CD14-positive monocyte (primary cell): ENCODE measurements around the gene BTG2. TPM values are rescaled to one million over a fixed set of nuclear protein-coding genes. Genes with fewer than 3 reads are reported as not detected.
A peak's percentile ranks its signal among the peaks of the same experiment; 100 is the strongest.

ENCODE experiments used
- DNase-seq, 3 donors: peaks; one replicate each; pipeline ENCODE4 v3.0.0-alpha.2; 2011 to 2022
- H2AFZ ChIP-seq: 2 replicates; pipeline ENCODE4 v1.6.0; 2012; ENCODE audit warnings: mild to moderate bottlenecking, low read depth, low read length, inconsistent platforms; ENCODE audit not compliant: insufficient read depth, poor library complexity, severe bottlenecking
- H3K27ac ChIP-seq, 2 donors: 1 replicate in 1 of 2; 2 replicates in 1 of 2; pipeline ENCODE4 v1.5.1; 2012 to 2013; ENCODE audit warnings: low read length in 2 of 2, control low read depth in 1 of 2, inconsistent platforms in 1 of 2, low read depth in 1 of 2, mild to moderate bottlenecking in 1 of 2
- H3K27me3 ChIP-seq, 2 donors: one replicate each; pipeline versions ENCODE4 v1.6.0 to v1.6.1; 2011 to 2013; ENCODE audit warnings: low read length in 2 of 2; ENCODE audit not compliant: control insufficient read depth in 2 of 2, insufficient read depth in 2 of 2
- H3K36me3 ChIP-seq, 2 donors: replicated peaks in 1 of 2; 1 replicate in 1 of 2; 2 replicates in 1 of 2; pipeline versions ENCODE4 v1.5.1 to v1.6.1; 2012 to 2013; ENCODE audit warnings: low read length in 2 of 2, control low read depth in 1 of 2, inconsistent platforms in 1 of 2, mild to moderate bottlenecking in 1 of 2; ENCODE audit not compliant: insufficient read depth in 2 of 2, control insufficient read depth in 1 of 2
- H3K4me1 ChIP-seq, 2 donors: 1 replicate in 1 of 2; 2 replicates in 1 of 2; pipeline versions ENCODE4 v1.5.1 to v1.6.1; 2012 to 2013; ENCODE audit warnings: low read length in 2 of 2, control low read depth in 1 of 2, inconsistent platforms in 1 of 2, mild to moderate bottlenecking in 1 of 2, moderate library complexity in 1 of 2; ENCODE audit not compliant: insufficient read depth in 2 of 2, control insufficient read depth in 1 of 2
- H3K4me2 ChIP-seq: replicated peaks from 2 replicates; pipeline ENCODE3; 2012; ENCODE audit warnings: low read length, moderate library complexity, mild to moderate bottlenecking; ENCODE audit not compliant: poor library complexity, severe bottlenecking; ENCODE audit errors: extremely low read depth
- H3K4me3 ChIP-seq, 3 experiments: fragments of 200-600 bp in 1 of 3; sonication (generic) in 1 of 3; replicated peaks in 1 of 3; 1 replicate in 2 of 3; 2 replicates in 1 of 3; pipeline ENCODE4 v1.5.1; 2011 to 2013; ENCODE audit warnings: low read length in 3 of 3, mild to moderate bottlenecking in 3 of 3, control low read depth in 2 of 3, low read depth in 2 of 3, inconsistent platforms in 1 of 3, moderate library complexity in 1 of 3
- H3K79me2 ChIP-seq: 2 replicates; pipeline ENCODE4 v1.6.0; 2012; ENCODE audit warnings: mild to moderate bottlenecking, control low read depth, inconsistent platforms, low read length, moderate library complexity; ENCODE audit not compliant: insufficient read depth
- H3K9ac ChIP-seq: 2 replicates; pipeline ENCODE4 v1.6.0; 2017; ENCODE audit warnings: low read length, mild to moderate bottlenecking; ENCODE audit not compliant: insufficient read depth, poor library complexity, severe bottlenecking
- H3K9me3 ChIP-seq, 2 donors: replicated peaks in 1 of 2; 1 replicate in 1 of 2; 2 replicates in 1 of 2; pipeline versions ENCODE4 v1.5.1 to v1.6.1; 2012 to 2013; ENCODE audit warnings: low read length in 2 of 2, control low read depth in 1 of 2; ENCODE audit not compliant: control insufficient read depth in 1 of 2, insufficient read depth in 1 of 2
- H4K20me1 ChIP-seq: 2 replicates; pipeline ENCODE4 v1.6.0; 2012; ENCODE audit warnings: mild to moderate bottlenecking, low read length, control low read depth, moderate library complexity; ENCODE audit not compliant: insufficient read depth
- H3K27ac Mint-ChIP-seq, 7 donors: one replicate each; pipeline ENCODE4 v1.8.0; 2020; ENCODE audit warnings: mild to moderate bottlenecking in 7 of 7, mixed read lengths in 7 of 7, moderate library complexity in 6 of 7, inconsistent platforms in 2 of 7
- H3K27me3 Mint-ChIP-seq, 3 donors: one replicate each; pipeline ENCODE4 v1.8.0; 2021 to 2022; ENCODE audit warnings: low read depth in 3 of 3, mild to moderate bottlenecking in 3 of 3, mixed read lengths in 3 of 3, moderate library complexity in 3 of 3, inconsistent platforms in 1 of 3
- H3K36me3 Mint-ChIP-seq, 2 donors: one replicate each; pipeline ENCODE4 v1.8.0; 2020; ENCODE audit warnings: mixed read lengths in 2 of 2, inconsistent platforms in 1 of 2, mild to moderate bottlenecking in 1 of 2
- H3K4me1 Mint-ChIP-seq: one replicate; pipeline ENCODE4 v1.8.0; 2020; ENCODE audit warnings: mild to moderate bottlenecking, mixed read lengths
- H3K4me3 Mint-ChIP-seq, 2 donors: one replicate each; pipeline ENCODE4 v1.8.0; 2020; ENCODE audit warnings: mild to moderate bottlenecking in 2 of 2, mixed read lengths in 2 of 2, moderate library complexity in 1 of 2
- H3K9me3 Mint-ChIP-seq, 7 donors: one replicate each; pipeline ENCODE4 v1.8.0; 2020 to 2022; ENCODE audit warnings: mixed read lengths in 7 of 7, mild to moderate bottlenecking in 6 of 7, moderate library complexity in 6 of 7, inconsistent platforms in 2 of 7
- CTCF ChIP-seq: fragments of 200-600 bp; IDR thresholded peaks from one replicate; pipeline ENCODE4 v1.8.0; 2022; ENCODE audit warnings: antibody characterized with exemption, mild to moderate bottlenecking
- WGBS: methylation state at CpG from one replicate; pipeline ENCODE4 v1.1.5; 2013; ENCODE audit warnings: missing lambda C conversion rate; ENCODE audit not compliant: insufficient coverage; 5-methylcytosine and 5-hydroxymethylcytosine counted together
- intact Hi-C, 2 donors: fragments of 100-400 bp; cut with micrococcal nuclease; formaldehyde crosslinking; loops; one replicate each; pipeline versions ENCODE4 v1.15.0 to v1.15.1; 2023
- polyA plus RNA-seq, 3 donors: library from polyadenylated mRNA; depleted of rRNA in 1 of 3; unstranded in 2 of 3; stranded (reverse) in 1 of 3; fragments of 300-500 nt in 2 of 3; fragments of >200 nt in 1 of 3; fragmentation: Illumina TruSeq in 2 of 3; gene quantifications; 1 replicate in 2 of 3; 2 replicates in 1 of 3; pipeline ENCODE4 v1.2.3, GENCODE V29; 2012 to 2021

BTG2 gene
- polyA plus RNA-seq, 3 donors, result 293 to 539 (median 483) TPM

DNA sequence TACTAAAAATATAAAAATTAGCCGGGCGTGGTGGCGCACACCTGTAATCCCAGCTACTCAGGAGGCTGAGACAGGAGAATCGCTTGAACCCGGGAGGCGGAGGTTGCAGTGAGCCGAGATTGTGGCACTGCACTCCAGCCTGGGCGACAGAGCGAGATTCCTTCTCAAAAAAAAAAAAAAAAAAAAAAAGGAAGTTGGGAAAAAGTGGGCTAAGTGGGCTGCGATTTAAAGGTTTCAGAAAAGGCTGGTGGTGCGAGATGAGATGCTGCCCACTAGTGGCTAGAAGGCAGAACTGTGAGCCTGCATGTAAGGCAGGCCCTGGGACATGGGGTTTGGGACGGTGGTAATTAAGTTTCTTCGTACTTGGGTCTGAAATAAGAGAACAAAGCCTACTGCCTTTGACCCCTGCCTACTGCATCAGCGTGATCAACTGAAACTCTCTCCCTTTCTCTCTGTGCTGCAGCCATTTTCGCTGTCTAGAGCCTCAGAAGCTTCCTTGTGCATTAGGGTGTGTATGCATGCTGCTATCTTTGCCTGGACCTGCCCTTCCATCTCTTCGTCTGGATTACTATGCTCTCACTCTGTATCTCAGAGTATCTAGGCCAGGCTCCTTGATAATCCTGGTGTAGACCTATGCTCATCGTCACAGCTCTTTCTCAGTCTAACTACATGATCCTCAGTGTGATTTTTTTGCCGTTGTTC is 33.2 kb downstream of the BTG2 start:
- no peak overlapping the region for H3K4me3 ChIP-seq
- H3K79me2 ChIP-seq, result no peaks in the 10 kb centered on the region
- DNase-seq, result peak; percentile 61 to 83 (median 75)
- no peaks in the 10 kb centered on the region for H3K36me3 Mint-ChIP-seq
- peaks cover 0 to 3% (median 0%) of the 10 kb centered on the region in 7 donors for H3K9me3 Mint-ChIP-seq
- 50% methylated on average over 4 of the region's 18 CpGs for WGBS
- peak overlapping the region in 1 of 7 donors; percentile 45 for H3K27ac Mint-ChIP-seq
- H3K4me3 Mint-ChIP-seq, result no peak overlapping the region
- H3K4me1 ChIP-seq, result no peaks in the 10 kb centered on the region
- no peak overlapping the region for H3K4me2 ChIP-seq
- H3K27me3 Mint-ChIP-seq, result peaks cover 18 to 30% (median 23%) of the 10 kb centered on the region in 3 donors
- H3K9me3 ChIP-seq, result peaks cover 0 to 5% of the 10 kb centered on the region in 2 donors
- no peak overlapping the region for H2AFZ ChIP-seq
- no peaks in the 10 kb centered on the region for H3K36me3 ChIP-seq
- H3K27ac ChIP-seq, result no peak overlapping the region
- peaks cover 19 to 29% of the 10 kb centered on the region in 2 donors for H3K27me3 ChIP-seq
- peak; percentile 91 for TF ChIP-seq CTCF
- peaks cover 17% of the 10 kb centered on the region for H3K4me1 Mint-ChIP-seq
- no peaks in the 10 kb centered on the region for H4K20me1 ChIP-seq
- H3K9ac ChIP-seq, result no peak overlapping the region
- intact Hi-C loops, result loop anchor here (1.0 to 2.0 kb wide), 2 partner anchors 65 to 68 kb away; no protein-coding TSS in a partner anchor

DNA sequence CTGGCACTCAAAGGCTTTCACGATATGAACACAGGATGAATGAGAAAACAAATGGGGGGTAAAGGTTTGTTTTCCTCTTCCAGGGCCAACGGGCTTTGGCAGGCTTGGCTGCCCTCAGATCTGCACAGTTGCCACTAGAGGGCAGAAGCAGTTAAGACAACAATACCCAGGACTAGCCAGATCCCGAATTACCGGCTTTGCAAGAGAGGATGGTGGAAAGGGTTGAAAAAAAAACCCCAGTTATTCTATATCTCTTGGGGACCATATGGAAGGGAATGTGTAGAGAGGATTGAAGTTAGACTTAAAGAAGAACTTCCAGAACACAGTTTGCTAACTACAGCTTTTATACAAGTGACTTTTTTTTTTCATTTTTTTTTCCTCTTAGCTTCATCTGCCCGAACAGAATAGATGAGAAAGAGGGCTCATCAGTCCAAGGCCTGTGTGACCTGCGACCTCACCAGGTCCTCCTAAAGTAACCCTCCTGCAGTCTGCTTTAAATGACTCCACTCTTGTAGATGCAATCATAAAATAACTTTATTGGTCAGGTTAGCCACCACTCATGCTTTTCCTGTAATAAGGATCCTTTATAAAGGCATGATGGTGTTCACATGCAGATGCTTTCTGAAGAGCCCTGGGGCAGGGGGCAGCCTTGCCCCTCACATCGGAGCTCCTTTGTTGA is 34.9 kb downstream of the BTG2 start:
- no peak overlapping the region for H2AFZ ChIP-seq
- Mint-ChIP-seq H3K36me3 (no peaks in the 10 kb centered on the region), H3K9me3 (peaks cover 0 to 3% (median 0%) of the 10 kb centered on the region in 7 donors), H3K4me3 (peak overlapping the region in 1 of 2 donors; percentile 78), H3K27me3 (peaks cover 21 to 31% (median 25%) of the 10 kb centered on the region in 3 donors), H3K27ac (no peak overlapping the region), H3K4me1 (peaks cover 17% of the 10 kb centered on the region)
- H3K4me1 ChIP-seq, result no peaks in the 10 kb centered on the region
- H3K79me2 ChIP-seq, result no peaks in the 10 kb centered on the region
- H4K20me1 ChIP-seq, result no peaks in the 10 kb centered on the region
- H3K9me3 ChIP-seq, result peaks cover 0 to 5% of the 10 kb centered on the region in 2 donors
- H3K27ac ChIP-seq, result no peak overlapping the region
- no peak overlapping the region for H3K4me3 ChIP-seq
- intact Hi-C loops, result loop anchor here (1.0 to 10.0 kb wide), 5 partner anchors 33 to 345 kb away; partner anchors contain the start of gene BTG2 (in 1 of the 2)
- H3K4me2 ChIP-seq, result no peak overlapping the region
- peak; percentile 89 for TF ChIP-seq CTCF
- H3K27me3 ChIP-seq, result peaks cover 19 to 29% of the 10 kb centered on the region in 2 donors
- 43% methylated on average over 1 of the region's 7 CpGs for WGBS
- no peak overlapping the region for H3K9ac ChIP-seq
- DNase-seq, result peak; percentile 58 to 78 (median 78)
- no peaks in the 10 kb centered on the region for H3K36me3 ChIP-seq
